Adrenal gland (tissue), 12 donors: Measurements from ENCODE around the gene RAC3. TPM values are rescaled to one million over a fixed set of nuclear protein-coding genes. Genes with fewer than 3 reads are reported as not detected.
A peak's percentile ranks its signal among the peaks of the same experiment; 100 is the strongest.

Experiments
- DNase-seq, 7 donors: peaks; one replicate each; pipeline ENCODE4 v3.0.0-alpha.2; 2019 to 2020
- H3K27ac ChIP-seq, 5 donors: fragments of 200-600 bp; sonication (generic) in 4 of 5; 1 replicate in 3 of 5; 2 replicates in 2 of 5; pipeline versions ENCODE4 v1.5.1 to v1.8.0; 2016 to 2020; ENCODE audit warnings: mild to moderate bottlenecking in 1 of 5
- H3K27me3 ChIP-seq: fragments of 200-600 bp; 2 replicates; pipeline ENCODE4 v1.8.0; 2021
- H3K36me3 ChIP-seq, 2 donors: fragments of 200-600 bp; replicated peaks in 1 of 2; 1 replicate in 1 of 2; 2 replicates in 1 of 2; pipeline versions ENCODE4 v1.5.1 to v1.8.0; 2018 to 2022
- H3K4me1 ChIP-seq, 2 donors: fragments of 200-600 bp; replicated peaks in 1 of 2; 1 replicate in 1 of 2; 2 replicates in 1 of 2; pipeline versions ENCODE4 v1.5.1 to v1.8.0; 2018 to 2021
- H3K4me3 ChIP-seq, 4 donors: fragments of 200-600 bp; sonication (generic) in 3 of 4; one replicate each; pipeline ENCODE4 v1.5.1; 2016 to 2018
- H3K9me3 ChIP-seq, 3 donors: fragments of 200-600 bp; sonication (generic) in 1 of 3; replicated peaks in 1 of 3; 1 replicate in 2 of 3; 2 replicates in 1 of 3; pipeline versions ENCODE4 v1.5.1 to v1.8.0; 2016 to 2021
- CTCF ChIP-seq, 6 experiments: fragments of 450-650 bp in 4 of 6; fragments of 200-600 bp in 2 of 6; sonication (generic) in 1 of 6; IDR thresholded peaks; 1 replicate in 5 of 6; 2 replicates in 1 of 6; pipeline versions ENCODE4 v1.5.1 to v1.8.0; 2016 to 2021; ENCODE audit warnings: antibody characterized with exemption in 6 of 6, mild to moderate bottlenecking in 2 of 6, moderate library complexity in 1 of 6
- POLR2A ChIP-seq, 2 donors: fragments of 450-650 bp; IDR thresholded peaks; one replicate each; pipeline ENCODE4 v1.6.1; 2017; ENCODE audit warnings: antibody characterized with exemption in 2 of 2, mild to moderate bottlenecking in 2 of 2, moderate library complexity in 1 of 2
- WGBS, 4 donors: extraction: QIAGEN DNeasy Blood & Tissue Kit in 2 of 4; methylation state at CpG; one replicate each; pipeline versions ENCODE4 v1.1.5 to v1.1.7; 2013 to 2017; 5-methylcytosine and 5-hydroxymethylcytosine counted together
- intact Hi-C, 2 donors: fragments of 100-400 bp; cut with DNase I; formaldehyde crosslinking; loops; one replicate each; pipeline versions ENCODE4 v1.14.1 to v1.15.0; 2022 to 2023
- polyA plus RNA-seq, 3 donors: library from polyadenylated mRNA; stranded (reverse); fragments of 200-250 nt in 2 of 3; fragments of 350-450 nt in 1 of 3; fragmentation: Illumina TruSeq in 1 of 3; extraction: RNeasy Lipid Tissue Mini Kit (QIAGEN cat#74804) in 1 of 3; gene quantifications; one replicate each; pipeline ENCODE4 v1.2.3, GENCODE V29; 2013 to 2014
- total RNA-seq, 9 donors: library from RNA; depleted of rRNA in 4 of 9; stranded (reverse); fragments of >200 nt in 4 of 9; fragments of 120-200 nt in 1 of 9; fragmentation: NEBNext Ultra II Directional in 1 of 9; extraction: Animal tissue kit (Norgen Biotek cat#: 25700) in 1 of 9; gene quantifications; one replicate each; pipeline versions ENCODE4 v1.1.0 to v1.2.4, GENCODE V29; 2013 to 2023
- donor health status: healthy with polysubstance abuse.
- donor health status: Bipolar disorder and iron deficiency.
- donor health status: DM: yes; HTN: yes; CAD: no.
- donor health status: DM: no; HTN: no; CAD: no.
- donor health status: DM: no; HTN: no; CAD: no.
- donor health status: DM: yes; HTN: yes; CAD: no.

The RAC3 gene
- total and polyA plus RNA-seq, 12 donors: 1.6 to 13.5 (median 5.1) TPM

- 11 to 28% (median 19%) methylated on average over 11 to 55 of the region's 55 CpGs for WGBS, 4 donors
- H3K27ac ChIP-seq: peak overlapping the region in 1 of 5 donors; percentile 27
- TF ChIP-seq CTCF (IDR thresholded peaks at IDR 0.05): no peak
- no peak for TF ChIP-seq POLR2A (IDR thresholded peaks at IDR 0.05)
- H3K4me3 ChIP-seq: peak overlapping the region in 2 of 4 donors; percentile 51 to 81
- no peaks in the 10 kb centered on the region for H3K27me3 ChIP-seq
- H3K9me3 ChIP-seq: no peaks in the 10 kb centered on the region
- H3K4me1 ChIP-seq: peaks cover 21 to 27% of the 10 kb centered on the region in 2 donors
- no peak for DNase-seq
- intact Hi-C loops: loop anchor here in 1 of 2 donors (10.0 kb wide), 1 partner anchor 271 kb away; no protein-coding TSS in a partner anchor
- H3K36me3 ChIP-seq: no peaks in the 10 kb centered on the region
Observed at GRCh38 chr17:82023447-82024241, 7.8 kb upstream of the RAC3 start.

- TF ChIP-seq POLR2A (IDR thresholded peaks at IDR 0.05): no peak
- no peak for TF ChIP-seq CTCF (IDR thresholded peaks at IDR 0.05)
- intact Hi-C loops: loop anchor here (5.0 to 10.0 kb wide), 2 partner anchors 127 to 270 kb away; no protein-coding TSS in a partner anchor
- WGBS, 4 donors: 81 to 97% (median 91%) methylated on average over 2 to 17 of the region's 17 CpGs
- H3K4me3 ChIP-seq: no peak overlapping the region
- no peak overlapping the region for H3K27ac ChIP-seq
- peaks cover 21 to 27% of the 10 kb centered on the region in 2 donors for H3K4me1 ChIP-seq
- no peaks in the 10 kb centered on the region for H3K9me3 ChIP-seq
- no peak for DNase-seq
- H3K27me3 ChIP-seq: no peaks in the 10 kb centered on the region
- no peaks in the 10 kb centered on the region for H3K36me3 ChIP-seq
Observed at GRCh38 chr17:82024859-82025258, 6.6 kb upstream of the RAC3 start.

- WGBS, 4 donors: 88 to 95% (median 91%) methylated on average over 7 to 25 of the region's 25 CpGs
- intact Hi-C loops: loop anchor here (5.0 to 10.0 kb wide), 2 partner anchors 127 to 269 kb away; no protein-coding TSS in a partner anchor
Observed at GRCh38 chr17:82025401-82026107, 5.9 kb upstream of the RAC3 start.

More at GRCh38 chr17:82025401-82026107, 5.9 kb upstream of the RAC3 start:
- H3K36me3 ChIP-seq: no peaks in the 10 kb centered on the region
- H3K27ac ChIP-seq: no peak overlapping the region
- TF ChIP-seq CTCF (IDR thresholded peaks at IDR 0.05) (no peak), POLR2A (IDR thresholded peaks at IDR 0.05) (no peak)
- peaks cover 21 to 32% of the 10 kb centered on the region in 2 donors for H3K4me1 ChIP-seq
- no peaks in the 10 kb centered on the region for H3K9me3 ChIP-seq
- H3K4me3 ChIP-seq: no peak overlapping the region
- DNase-seq: no peak
- no peaks in the 10 kb centered on the region for H3K27me3 ChIP-seq
